ENCODE measurements around the gene EYA2.
"Not testable (repeated sequence)": the region's sequence is repeated elsewhere in the genome, so short reads cannot be mapped to it uniquely, and the experiment has no call there.

Gene EYA2

GRCh38 chr20:47174456-47175243 is 280.0 kb downstream of the EYA2 start:
- DNase-seq (ENCODE audit: low read depth in 3 of 3) = no peak

- no peak for DNase-seq (ENCODE audit: low read depth in 3 of 3)
These were observed 280.9 kb downstream of the EYA2 start for GRCh38 chr20:47175493-47175892.

GRCh38 chr20:47176217-47176616 is 281.6 kb downstream of the EYA2 start:
- DNase-seq (ENCODE audit: low read depth in 3 of 3) = not testable (repeated sequence)

GRCh38 chr20:47178277-47178676 is 283.6 kb downstream of the EYA2 start:
- DNase-seq (ENCODE audit: low read depth in 3 of 3) = no peak

- DNase-seq (ENCODE audit: low read depth in 3 of 3) = no peak
These were observed 284.2 kb downstream of the EYA2 start for GRCh38 chr20:47178851-47179250.

GRCh38 chr20:47179267-47179666 is 284.6 kb downstream of the EYA2 start:
- no peak for DNase-seq (ENCODE audit: low read depth in 3 of 3)

- DNase-seq (ENCODE audit: low read depth in 3 of 3) = no peak
These were observed 286.6 kb downstream of the EYA2 start for GRCh38 chr20:47181056-47181862.

GRCh38 chr20:47183367-47183766 is 288.7 kb downstream of the EYA2 start:
- no peak for DNase-seq (ENCODE audit: low read depth in 3 of 3)

- DNase-seq (ENCODE audit: low read depth in 3 of 3) = no peak
These were observed 293.0 kb downstream of the EYA2 start for GRCh38 chr20:47187450-47188195.

- no peak for DNase-seq (ENCODE audit: low read depth in 3 of 3)
These were observed 293.9 kb downstream of the EYA2 start for GRCh38 chr20:47188540-47188939.

- DNase-seq (ENCODE audit: low read depth in 3 of 3) = no peak
These were observed 294.4 kb downstream of the EYA2 start for GRCh38 chr20:47189060-47189459.

GRCh38 chr20:47191074-47191673 is 296.5 kb downstream of the EYA2 start:
- DNase-seq (ENCODE audit: low read depth in 3 of 3) = no peak

- DNase-seq (ENCODE audit: low read depth in 3 of 3) = no peak
These were observed 297.3 kb downstream of the EYA2 start for GRCh38 chr20:47191956-47192355.

- DNase-seq (ENCODE audit: low read depth in 3 of 3) = no peak
These were observed 300.9 kb downstream of the EYA2 start for GRCh38 chr20:47195573-47195972.

GRCh38 chr20:47196091-47197081 is 301.7 kb downstream of the EYA2 start:
- DNase-seq (ENCODE audit: low read depth in 3 of 3) = peak; percentile 51 to 64 (median 51)

- no peak for DNase-seq (ENCODE audit: low read depth in 3 of 3)
These were observed 303.6 kb downstream of the EYA2 start for GRCh38 chr20:47198254-47198671.

- no peak for DNase-seq (ENCODE audit: low read depth in 3 of 3)
These were observed 304.4 kb downstream of the EYA2 start for GRCh38 chr20:47198996-47199552.

GRCh38 chr20:47201074-47201730 is 306.6 kb downstream of the EYA2 start:
- no peak for DNase-seq (ENCODE audit: low read depth in 3 of 3)

GRCh38 chr20:47202733-47203667 is 308.4 kb downstream of the EYA2 start:
- DNase-seq (ENCODE audit: low read depth in 3 of 3) = no peak
